GM20000 (cell line): ENCODE measurements around the gene CHURC1.

Source experiments
- DNase-seq: peaks from one replicate; pipeline ENCODE4 v3.0.0; 2012; ENCODE audit warnings: low spot score
- CTCF ChIP-seq: IDR thresholded peaks from 2 replicates; pipeline ENCODE4 v1.5.1; 2012; ENCODE audit warnings: mild to moderate bottlenecking, control low read depth; ENCODE audit errors: extremely low read depth, missing control alignments

Gene CHURC1

DNA sequence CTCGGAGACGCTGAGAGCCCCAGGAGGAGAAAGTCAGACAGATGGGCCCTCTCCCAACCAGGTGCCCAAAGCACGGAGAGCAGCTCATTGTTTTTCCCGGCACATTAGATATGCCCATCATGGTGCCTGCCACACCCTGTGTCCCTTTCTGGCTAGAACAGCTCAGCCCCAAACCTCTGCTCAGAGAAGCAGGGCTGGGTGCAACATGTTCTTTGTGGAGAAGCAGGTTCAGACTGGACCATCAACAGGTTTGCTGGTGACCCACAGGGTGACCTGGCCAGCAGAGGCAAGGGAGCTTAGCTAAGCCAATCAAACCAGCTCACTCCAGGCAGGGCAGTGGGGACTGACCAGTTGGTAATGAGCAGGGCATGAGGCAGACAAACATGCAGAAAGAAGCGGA is 44.5 kb downstream of the CHURC1 start:
- DNase-seq = no peak
- no peak for TF ChIP-seq CTCF

DNA sequence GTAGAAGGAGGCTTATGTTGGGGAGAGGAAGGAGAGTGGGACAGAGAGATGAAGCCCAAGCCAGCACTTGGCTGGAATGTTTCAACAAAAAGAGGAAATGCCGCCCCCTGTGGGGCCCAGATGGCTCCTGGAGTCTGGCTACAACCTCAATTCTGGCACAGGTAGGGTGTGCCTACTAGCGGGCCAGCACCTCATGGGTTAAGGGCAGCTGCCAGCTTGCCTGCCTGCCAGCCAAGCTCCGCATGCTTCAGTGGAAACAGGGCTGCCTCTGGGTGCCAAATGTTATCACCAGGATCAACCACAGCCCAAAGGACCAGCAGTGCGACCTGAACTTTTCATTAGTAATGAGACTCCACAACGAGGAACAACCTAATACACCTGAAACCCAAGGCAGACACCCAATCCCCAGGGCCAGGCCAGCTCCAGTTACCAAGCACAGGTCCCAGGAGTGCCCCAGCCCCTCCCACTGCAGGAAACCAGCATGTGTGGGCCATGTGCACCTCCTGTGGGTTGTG is 46.6 kb downstream of the CHURC1 start:
- DNase-seq = no peak
- peak; percentile 15 for TF ChIP-seq CTCF

DNA sequence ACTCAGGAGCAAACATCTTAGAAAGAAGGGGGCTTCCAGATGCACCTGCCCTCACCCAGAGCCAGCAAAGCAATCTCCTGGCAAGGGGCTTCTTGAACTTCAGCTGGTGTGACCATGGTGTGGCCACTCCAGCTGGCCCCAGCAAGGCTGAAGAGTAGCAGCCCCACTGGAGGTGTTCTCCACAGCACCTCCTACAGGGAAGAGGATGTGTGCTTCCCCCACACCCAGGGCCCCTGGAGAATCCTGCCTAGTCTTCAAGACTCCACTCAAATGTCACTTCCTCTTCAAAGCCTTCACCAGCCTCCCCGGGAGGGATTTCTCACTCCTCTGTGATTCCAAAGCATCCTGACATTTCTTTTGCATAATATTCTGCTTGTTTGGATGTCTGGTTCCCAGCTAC is 49.4 kb downstream of the CHURC1 start:
- DNase-seq = no peak
- no peak for TF ChIP-seq CTCF

GRCh38 chr14:64965356-64966000 is 51.2 kb downstream of the CHURC1 start:
- no peak for DNase-seq
- no peak for TF ChIP-seq CTCF

DNA sequence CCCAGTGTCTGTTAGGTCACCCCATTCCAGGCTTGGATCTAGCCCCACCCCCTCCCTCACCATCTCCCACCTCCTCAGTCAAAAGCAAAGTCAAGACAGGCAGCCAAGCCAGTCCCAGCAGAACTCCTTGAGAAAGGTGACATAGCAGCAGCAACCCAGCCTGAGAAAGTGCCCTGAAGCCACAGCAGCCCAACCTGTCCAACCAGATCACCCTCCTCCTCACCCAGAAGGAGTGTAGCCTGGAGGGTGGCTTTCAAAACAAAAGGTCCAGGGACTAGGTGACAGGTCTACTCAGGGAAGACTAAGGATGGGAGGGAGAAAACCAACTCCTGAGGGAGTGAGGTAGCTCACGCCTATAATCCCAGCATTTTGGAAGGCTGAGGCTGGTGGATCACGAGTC is 52.7 kb downstream of the CHURC1 start:
- TF ChIP-seq CTCF = no peak
- no peak for DNase-seq

DNA sequence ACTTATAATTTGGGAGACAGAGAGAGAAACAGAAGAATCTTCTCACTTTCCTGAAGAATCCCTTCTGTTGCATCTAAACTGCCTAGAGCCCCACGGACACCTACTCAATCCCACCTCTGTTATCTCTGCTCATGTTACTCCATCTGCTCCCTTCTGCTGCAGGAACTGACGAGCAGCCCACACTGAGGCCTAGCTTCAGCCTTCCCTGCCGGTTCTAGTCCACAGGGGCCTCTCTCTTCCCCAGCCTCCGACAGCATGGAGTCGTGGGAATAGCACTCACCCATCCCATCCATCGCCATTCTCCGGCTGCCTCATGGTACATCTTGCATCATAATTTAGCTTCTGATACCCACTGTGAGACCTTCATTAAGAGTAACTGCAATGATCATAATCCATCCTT is 53.9 kb downstream of the CHURC1 start:
- no peak for TF ChIP-seq CTCF
- no peak for DNase-seq

- DNase-seq = no peak
These were observed 54.4 kb downstream of the CHURC1 start for GRCh38 chr14:64968651-64969050.

More at GRCh38 chr14:64968651-64969050, 54.4 kb downstream of the CHURC1 start:
- no peak for TF ChIP-seq CTCF
